ENCODE data around the gene PLXDC1. TPM values are rescaled to one million over a fixed set of nuclear protein-coding genes. Genes with fewer than 3 reads are reported as not detected.
"Not testable (repeated sequence)": the region's sequence is repeated elsewhere in the genome, so short reads cannot be mapped to it uniquely, and the experiment has no call there.

Gene PLXDC1
- total and polyA plus RNA-seq, 2 of the 13 experiments (the other 11 are each of a cell fraction or from before 2014, with no cell fraction given), result not detected

- Histone ChIP-seq H3K4me1 (ENCODE audit: insufficient read depth, low read length) (0 out of 2 replicates have a peak, but pooled peaks cover 8% of the 10 kb centered on the region), H3K27me3 (ENCODE audit: control insufficient read depth in 1 of 2, insufficient read depth in 2 of 2, low read length in 2 of 2) (peaks cover 7 to 15% of the 10 kb centered on the region in 2 experiments; a peak in 3 of 5 replicates), H4K20me1 (ENCODE audit: insufficient read depth, low read length) (no peaks in the 10 kb centered on the region), H3K9ac (ENCODE audit: insufficient read depth, low read depth, low read length) (no peak overlapping the region), H3K27ac (ENCODE audit: extremely low read length, insufficient read depth, low read length) (no peak overlapping the region), H3K4me2 (ENCODE audit: low read depth, low read length) (no peak overlapping the region), H3K36me3 (replicated peaks in 1 of 2; ENCODE audit: control insufficient read depth in 1 of 2, insufficient read depth in 2 of 2, low read length in 2 of 2) (no peaks in the 10 kb centered on the region), H3K9me3 (ENCODE audit: low read length) (no peaks in the 10 kb centered on the region), H2AFZ (ENCODE audit: low read length) (no peak overlapping the region), H3K4me3 (replicated peaks in 1 of 3; ENCODE audit: insufficient read depth in 1 of 3, low read depth in 2 of 3, low read length in 3 of 3) (no peak overlapping the region), H3K79me2 (ENCODE audit: insufficient read depth, low read length) (no peaks in the 10 kb centered on the region)
- ATAC-seq, result no peak
- no peak for TF ChIP-seq FOXP1 (IDR thresholded peaks at IDR 0.05)
- no peak for TF ChIP-seq FOXP1 (CRISPR knock-in tag; IDR thresholded peaks at IDR 0.05)
- TF ChIP-seq KDM1A (CRISPR knock-in tag; IDR thresholded peaks at IDR 0.05), result no peak
- TF ChIP-seq RARA (CRISPR knock-in tag; IDR thresholded peaks at IDR 0.05), result no peak
- no peak for TF ChIP-seq CENPX (CRISPR knock-in tag; IDR thresholded peaks at IDR 0.05)
- WGBS (ENCODE audit: low lambda C conversion rate), result 28% methylated on average over 6 of the region's 6 CpGs
- no TSS peak for BruUV-seq (replicated peaks)
- intact Hi-C loops (cut with micrococcal nuclease; ENCODE audit: unreplicated experiment), result no loop called here
- no peak for FAIRE-seq
- no peak for DNase-seq (ENCODE audit: low spot score)
- CTCF ChIA-PET (ENCODE audit: low intra/inter-chr PET ratio, low total read pairs), result no interaction called here
- in situ Hi-C loops (cut with HindIII; ENCODE audit: extremely low pct_ligation_motif_present, low pct_unique_long_range_greater_than_20kb), result no loop called here
- POLR2A ChIA-PET, result no interaction called here
Measured at GRCh38 chr17:39022924-39023323, 128.5 kb downstream of the PLXDC1 start.

- H3K27ac ChIP-seq (ENCODE audit: extremely low read length, insufficient read depth, low read length); H3K9me3 ChIP-seq (ENCODE audit: low read length); H3K27me3 ChIP-seq (ENCODE audit: control insufficient read depth in 1 of 2, insufficient read depth in 2 of 2, low read length in 2 of 2); H3K79me2 ChIP-seq (ENCODE audit: insufficient read depth, low read length); CTCF ChIA-PET (ENCODE audit: low intra/inter-chr PET ratio, low total read pairs); ATAC-seq; H3K36me3 ChIP-seq (replicated peaks in 1 of 2; ENCODE audit: control insufficient read depth in 1 of 2, insufficient read depth in 2 of 2, low read length in 2 of 2); POLR2A ChIA-PET; H3K4me1 ChIP-seq (ENCODE audit: insufficient read depth, low read length); DNase-seq (ENCODE audit: low spot score); H3K4me3 ChIP-seq (replicated peaks in 1 of 3; ENCODE audit: insufficient read depth in 1 of 3, low read depth in 2 of 3, low read length in 3 of 3); H3K9ac ChIP-seq (ENCODE audit: insufficient read depth, low read depth, low read length); H4K20me1 ChIP-seq (ENCODE audit: insufficient read depth, low read length); in situ Hi-C loops (cut with HindIII; ENCODE audit: extremely low pct_ligation_motif_present, low pct_unique_long_range_greater_than_20kb); FAIRE-seq; H2AFZ ChIP-seq (ENCODE audit: low read length); intact Hi-C loops (cut with micrococcal nuclease; ENCODE audit: unreplicated experiment); H3K4me2 ChIP-seq (ENCODE audit: low read depth, low read length); BruUV-seq (replicated peaks): not testable (repeated sequence)
- WGBS (ENCODE audit: low lambda C conversion rate), result 27% methylated on average over 6 of the region's 6 CpGs
Measured at GRCh38 chr17:39020037-39020436, 131.4 kb downstream of the PLXDC1 start.
